HEK293T (cell line): ENCODE results near the gene CD80.

ENCODE experiments used
- CTCF ChIA-PET: fragments of 350-600 bp; formaldehyde crosslinking; extraction: SDS; loops from one replicate; lab custom pipeline; 2021; ENCODE audit warnings: antibody characterized with exemption, inconsistent platforms; lab: Yijun Ruan, JAX
- POLR2A ChIA-PET: fragments of 350-600 bp; formaldehyde crosslinking; extraction: SDS; loops from one replicate; lab custom pipeline; 2020; ENCODE audit warnings: antibody characterized with exemption, inconsistent platforms; lab: Yijun Ruan, JAX
- DNase-seq: peaks from one replicate; pipeline ENCODE4 v3.0.0; 2012; ENCODE audit warnings: mixed read lengths; ENCODE audit errors: extremely low spot score
- ARNT ChIP-seq: fragments of 450-650 bp; IDR thresholded peaks from 2 replicates; pipeline ENCODE4 v1.6.1; 2017; ENCODE audit warnings: mild to moderate bottlenecking
- BHLHE40 ChIP-seq: fragments of 450-650 bp; IDR thresholded peaks from 2 replicates; pipeline ENCODE4 v1.6.1; 2016; ENCODE audit warnings: mild to moderate bottlenecking, moderate library complexity, borderline replicate concordance
- CTBP1 ChIP-seq: fragments of 450-650 bp; IDR thresholded peaks from 2 replicates; pipeline ENCODE4 v1.6.1; 2016; ENCODE audit warnings: borderline replicate concordance
- ELF4 ChIP-seq: fragments of 450-650 bp; IDR thresholded peaks from 2 replicates; pipeline ENCODE4 v1.6.1; 2017; ENCODE audit warnings: antibody characterized with exemption
- FOXA1 ChIP-seq: fragments of 450-650 bp; IDR thresholded peaks from 2 replicates; pipeline ENCODE4 v1.6.1; 2016; ENCODE audit warnings: mild to moderate bottlenecking
- FOXK2 ChIP-seq: fragments of 450-650 bp; IDR thresholded peaks from 2 replicates; pipeline ENCODE4 v1.6.1; 2016; ENCODE audit warnings: mild to moderate bottlenecking
- FOXM1 ChIP-seq: fragments of 450-650 bp; IDR thresholded peaks from 2 replicates; pipeline ENCODE4 v1.6.1; 2017; ENCODE audit warnings: mild to moderate bottlenecking, borderline replicate concordance
- HDGF ChIP-seq: fragments of 450-650 bp; IDR thresholded peaks from 2 replicates; pipeline ENCODE4 v1.6.1; 2017; ENCODE audit warnings: antibody characterized with exemption, borderline replicate concordance
- L3MBTL2 ChIP-seq: fragments of 450-650 bp; conservative IDR thresholded peaks from 2 replicates; pipeline ENCODE4 v1.6.1; 2016; ENCODE audit warnings: mild to moderate bottlenecking
- LEF1 ChIP-seq: fragments of 450-650 bp; IDR thresholded peaks from 2 replicates; pipeline ENCODE4 v1.6.1; 2017; ENCODE audit warnings: mild to moderate bottlenecking, borderline replicate concordance
- NFRKB ChIP-seq: fragments of 450-650 bp; IDR thresholded peaks from 2 replicates; pipeline ENCODE4 v1.6.1; 2016; ENCODE audit warnings: mild to moderate bottlenecking, moderate library complexity
- PKNOX1 ChIP-seq: fragments of 450-650 bp; IDR thresholded peaks from 2 replicates; pipeline ENCODE4 v1.6.1; 2016
- SP1 ChIP-seq: fragments of 450-650 bp; IDR thresholded peaks from 2 replicates; pipeline ENCODE4 v1.6.1; 2017
- SUZ12 ChIP-seq: fragments of 450-650 bp; IDR thresholded peaks from 2 replicates; pipeline ENCODE4 v1.6.1; 2016; ENCODE audit warnings: mild to moderate bottlenecking
- TARDBP ChIP-seq: fragments of 450-650 bp; IDR thresholded peaks from 2 replicates; pipeline ENCODE4 v1.6.1; 2016
- ZNF384 ChIP-seq: fragments of 450-650 bp; IDR thresholded peaks from 2 replicates; pipeline ENCODE4 v1.6.1; 2016

Gene CD80

GRCh38 chr3:119551598-119551997, 7.8 kb downstream of the CD80 start:
- ChIA-PET POLR2A (no interaction called here), CTCF (no interaction called here)
- no peak for TF ChIP-seq HDGF
- no peak for TF ChIP-seq ARNT
- TF ChIP-seq SP1, result no peak
- TF ChIP-seq SUZ12, result no peak
- no peak for TF ChIP-seq CTBP1
- no peak for TF ChIP-seq NFRKB
- no peak for TF ChIP-seq FOXA1
- TF ChIP-seq BHLHE40, result no peak
- no peak for TF ChIP-seq FOXM1
- no peak for DNase-seq

GRCh38 chr3:119550192-119550910, 9.1 kb downstream of the CD80 start:
- POLR2A ChIA-PET, result no interaction called here
- TF ChIP-seq SP1, result no peak
- no peak for TF ChIP-seq L3MBTL2
- CTCF ChIA-PET, result no interaction called here
- no peak for DNase-seq

- no peak for TF ChIP-seq FOXK2
- no peak for TF ChIP-seq FOXM1
- no peak for TF ChIP-seq ELF4
- TF ChIP-seq PKNOX1, result no peak
- CTCF ChIA-PET, result no interaction called here
- POLR2A ChIA-PET, result no interaction called here
- no peak for DNase-seq
Observed at GRCh38 chr3:119548341-119548740, 11.1 kb downstream of the CD80 start.

GRCh38 chr3:119547227-119547626, 12.2 kb downstream of the CD80 start:
- POLR2A ChIA-PET, result no interaction called here
- CTCF ChIA-PET, result no interaction called here
- DNase-seq, result no peak
- TF ChIP-seq FOXM1 (no peak), FOXK2 (no peak), TARDBP (no peak), SP1 (no peak), HDGF (no peak), ELF4 (no peak), PKNOX1 (no peak), BHLHE40 (no peak), SUZ12 (no peak), NFRKB (no peak), CTBP1 (no peak), ZNF384 (no peak), FOXA1 (no peak), L3MBTL2 (no peak), ARNT (no peak)

GRCh38 chr3:119543147-119543546, 16.3 kb downstream of the CD80 start:
- no peak for DNase-seq
- TF ChIP-seq LEF1 (no peak), ZNF384 (no peak), HDGF (no peak), FOXK2 (no peak), FOXM1 (no peak)
- ChIA-PET POLR2A (no interaction called here), CTCF (no interaction called here)

GRCh38 chr3:119542168-119542767, 17.1 kb downstream of the CD80 start:
- ChIA-PET POLR2A (no interaction called here), CTCF (no interaction called here)
- no peak for DNase-seq
- TF ChIP-seq HDGF (no peak), L3MBTL2 (no peak), BHLHE40 (no peak), TARDBP (no peak), PKNOX1 (no peak), FOXA1 (no peak), NFRKB (no peak), SUZ12 (no peak), LEF1 (no peak), ELF4 (no peak), ARNT (no peak)

- DNase-seq, result no peak
- CTCF ChIA-PET, result no interaction called here
- POLR2A ChIA-PET, result no interaction called here
- TF ChIP-seq HDGF (no peak), SP1 (no peak), L3MBTL2 (no peak), NFRKB (no peak), ELF4 (no peak), LEF1 (no peak), FOXM1 (no peak), PKNOX1 (no peak), ZNF384 (no peak), CTBP1 (no peak), FOXK2 (no peak), ARNT (no peak), FOXA1 (no peak)
Observed at GRCh38 chr3:119541547-119541946, 17.9 kb downstream of the CD80 start.
